ENCODE results near the gene FOXRED1. TPM values are rescaled to one million over a fixed set of nuclear protein-coding genes. Genes with fewer than 3 reads are reported as not detected.
A peak's percentile ranks its signal among the peaks of the same experiment; 100 is the strongest.

FOXRED1 gene
- total RNA-seq, 4 donors from 2014 or later = 17.2 to 51.5 (median 24.7) TPM

GRCh38 chr11:126310200-126310991, 41.4 kb downstream of the FOXRED1 start:
- Histone ChIP-seq H3K4me3 (no peak overlapping the region), H3K4me1 (peaks cover 0 to 28% (median 9%) of the 10 kb centered on the region in 4 donors), H3K9me3 (no peaks in the 10 kb centered on the region), H3K27me3 (no peaks in the 10 kb centered on the region), H3K27ac (no peak overlapping the region), H3K36me3 (no peaks in the 10 kb centered on the region)
- 70 to 82% methylated on average over 6 to 12 of the region's 12 CpGs for WGBS, 2 donors (ENCODE audit: low coverage in 1 of 2)
- TF ChIP-seq CTCF (IDR thresholded peaks at IDR 0.05) (peak; percentile 76 to 90 (median 84)), POLR2A (IDR thresholded peaks at IDR 0.05) (no peak)
- intact Hi-C loops (cut with DNase I; ENCODE audit: low total_unique reads) = loop anchor here (2.0 to 10.0 kb wide), 3 partner anchors 46 to 172 kb away; no protein-coding TSS in a partner anchor
- peak; percentile 79 for DNase-seq
- in situ Hi-C loops (cut with MboI; ENCODE audit: low pct_ligation_motif_present in 1 of 4, low pct_unique_long_range_greater_than_20kb in 1 of 4, low sequenced_read_pairs in 3 of 4) = loop anchor here in 3 of 4 donors (10.0 to 25.0 kb wide), 4 partner anchors 102 to 177 kb away; no protein-coding TSS in a partner anchor

GRCh38 chr11:126310992-126311310, 42.0 kb downstream of the FOXRED1 start:
- no peak for TF ChIP-seq POLR2AphosphoS5 (IDR thresholded peaks at IDR 0.05)
- no peak for TF ChIP-seq CTCF (IDR thresholded peaks at IDR 0.05)
- TF ChIP-seq POLR2A (IDR thresholded peaks at IDR 0.05) = no peak
- Histone ChIP-seq H3K36me3 (no peaks in the 10 kb centered on the region), H3K4me1 (peaks cover 0 to 24% (median 9%) of the 10 kb centered on the region in 4 donors), H3K4me3 (no peak overlapping the region), H3K27me3 (no peaks in the 10 kb centered on the region), H3K27ac (peak overlapping the region in 1 of 4 donors; percentile 5), H3K9me3 (no peaks in the 10 kb centered on the region)
- in situ Hi-C loops (cut with MboI; ENCODE audit: low pct_ligation_motif_present in 1 of 4, low pct_unique_long_range_greater_than_20kb in 1 of 4, low sequenced_read_pairs in 3 of 4) (loop anchor here in 3 of 4 donors (10.0 to 25.0 kb wide), 4 partner anchors 101 to 176 kb away; no protein-coding TSS in a partner anchor), intact Hi-C loops (cut with DNase I; ENCODE audit: low total_unique reads) (loop anchor here (2.0 to 10.0 kb wide), 3 partner anchors 46 to 171 kb away; no protein-coding TSS in a partner anchor)
- DNase-seq = no peak
- 75% methylated on average over 6 of the region's 6 CpGs; no CpG with 5 or more reads in 1 of the 2 donors for WGBS, 2 donors (ENCODE audit: low coverage in 1 of 2)

GRCh38 chr11:126311401-126312291, 42.7 kb downstream of the FOXRED1 start:
- Histone ChIP-seq H3K27ac (peak overlapping the region in 2 of 4 donors; percentile 5 to 9), H3K36me3 (no peaks in the 10 kb centered on the region), H3K4me3 (no peak overlapping the region), H3K9me3 (no peaks in the 10 kb centered on the region), H3K27me3 (no peaks in the 10 kb centered on the region), H3K4me1 (peaks cover 0 to 24% (median 9%) of the 10 kb centered on the region in 4 donors)
- 77 to 85% methylated on average over 9 to 14 of the region's 14 CpGs for WGBS, 2 donors (ENCODE audit: low coverage in 1 of 2)
- TF ChIP-seq POLR2AphosphoS5 (IDR thresholded peaks at IDR 0.05) = no peak
- no peak for TF ChIP-seq CTCF (IDR thresholded peaks at IDR 0.05)
- TF ChIP-seq POLR2A (IDR thresholded peaks at IDR 0.05) = no peak
- no peak for TF ChIP-seq EP300 (IDR thresholded peaks at IDR 0.05; ENCODE audit: low read depth)
- in situ Hi-C loops (cut with MboI; ENCODE audit: low pct_ligation_motif_present in 1 of 4, low pct_unique_long_range_greater_than_20kb in 1 of 4, low sequenced_read_pairs in 3 of 4) (loop anchor here in 3 of 4 donors (10.0 to 25.0 kb wide), 4 partner anchors 101 to 176 kb away; no protein-coding TSS in a partner anchor), intact Hi-C loops (cut with DNase I; ENCODE audit: low total_unique reads) (loop anchor here (2.0 to 10.0 kb wide), 3 partner anchors 45 to 171 kb away; no protein-coding TSS in a partner anchor)
- DNase-seq = peak; percentile 22
